Raji (cell line): ENCODE results near the gene LMOD3.

Source experiments
- POLR2A ChIP-seq: IDR thresholded peaks from 2 replicates; pipeline ENCODE4 v1.6.1; 2011; ENCODE audit warnings: low read depth, low read length, control low read depth; ENCODE audit not compliant: insufficient read depth

Gene LMOD3

GRCh38 chr3:69137412-69137811 is 15.0 kb upstream of the LMOD3 start:
- TF ChIP-seq POLR2A, result no peak

- TF ChIP-seq POLR2A, result no peak
Measured at GRCh38 chr3:69137005-69137404, 14.6 kb upstream of the LMOD3 start.

- no peak for TF ChIP-seq POLR2A
Measured at GRCh38 chr3:69130689-69131088, 8.3 kb upstream of the LMOD3 start.

- TF ChIP-seq POLR2A, result no peak
Measured at GRCh38 chr3:69129531-69129930, 7.1 kb upstream of the LMOD3 start.

GRCh38 chr3:69128509-69128908 is 6.1 kb upstream of the LMOD3 start:
- no peak for TF ChIP-seq POLR2A

- TF ChIP-seq POLR2A, result no peak
Measured at GRCh38 chr3:69126999-69127398, 4.6 kb upstream of the LMOD3 start.

GRCh38 chr3:69126216-69126615 is 3.8 kb upstream of the LMOD3 start:
- no peak for TF ChIP-seq POLR2A

- no peak for TF ChIP-seq POLR2A
Measured at GRCh38 chr3:69121950-69122349, 445 bp downstream of the LMOD3 start.

- TF ChIP-seq POLR2A, result no peak
Measured at GRCh38 chr3:69121513-69121912, 882 bp downstream of the LMOD3 start.

- no peak for TF ChIP-seq POLR2A
Measured at GRCh38 chr3:69120879-69121464, 1.4 kb downstream of the LMOD3 start.

GRCh38 chr3:69119681-69120080 is 2.7 kb downstream of the LMOD3 start:
- no peak for TF ChIP-seq POLR2A

- TF ChIP-seq POLR2A, result no peak
Measured at GRCh38 chr3:69119138-69119537, 3.3 kb downstream of the LMOD3 start.

GRCh38 chr3:69118555-69118954 is 3.8 kb downstream of the LMOD3 start:
- TF ChIP-seq POLR2A, result no peak

- TF ChIP-seq POLR2A, result no peak
Measured at GRCh38 chr3:69116897-69117296, 5.5 kb downstream of the LMOD3 start.

- TF ChIP-seq POLR2A, result no peak
Measured at GRCh38 chr3:69116162-69116561, 6.2 kb downstream of the LMOD3 start.

GRCh38 chr3:69115731-69116130 is 6.7 kb downstream of the LMOD3 start:
- no peak for TF ChIP-seq POLR2A

- TF ChIP-seq POLR2A, result no peak
Measured at GRCh38 chr3:69113536-69113935, 8.9 kb downstream of the LMOD3 start.
